K562 (cell line): ENCODE measurements around the gene NKX1-2. TPM values are rescaled to one million over a fixed set of nuclear protein-coding genes. Genes with fewer than 3 reads are reported as not detected.

ENCODE experiments used
- ATF1 ChIP-seq, 2 experiments: fragments of 450-650 bp in 1 of 2; IDR thresholded peaks; 2 replicates each; pipeline ENCODE4 v1.6.1; 2016; ENCODE audit warnings: missing compliant biosample characterization in 1 of 2, missing genetic modification characterization in 1 of 2
- CREB1 ChIP-seq, 2 experiments: sonication (generic) in 1 of 2; formaldehyde crosslinking in 1 of 2; IDR thresholded peaks; 2 replicates each; pipeline versions ENCODE4 v1.6.1 to v1.8.0; 2012 to 2022; ENCODE audit warnings: inconsistent platforms in 1 of 2, mild to moderate bottlenecking in 1 of 2, missing genetic modification reagents in 1 of 2, moderate library complexity in 1 of 2
- CTBP1 ChIP-seq: fragments of 450-650 bp; IDR thresholded peaks from 2 replicates; pipeline ENCODE4 v1.6.1; 2016; ENCODE audit warnings: borderline replicate concordance
- ELF1 ChIP-seq: fragments of 200-800 bp; sonication (Bioruptor generic); IDR thresholded peaks from 2 replicates; pipeline ENCODE4 v1.6.1; 2016; ENCODE audit warnings: missing genetic modification characterization, missing compliant biosample characterization
- HMGN3 ChIP-seq: IDR thresholded peaks from 2 replicates; pipeline ENCODE4 v1.6.1; 2011; ENCODE audit warnings: borderline replicate concordance, low read depth, mild to moderate bottlenecking, mixed read lengths, low read length; ENCODE audit not compliant: insufficient read length; ENCODE audit errors: extremely low read depth
- L3MBTL2 ChIP-seq: fragments of 450-650 bp; IDR thresholded peaks from 2 replicates; pipeline ENCODE4 v1.6.1; 2016; ENCODE audit warnings: mild to moderate bottlenecking, moderate library complexity
- MTF1 ChIP-seq: fragments of 250-450 bp; sonication (Bioruptor Pico); IDR thresholded peaks from 2 replicates; pipeline ENCODE4 v1.9.0; 2021; ENCODE audit warnings: moderate library complexity, mild to moderate bottlenecking, inconsistent platforms, borderline replicate concordance
- POLR2AphosphoS5 ChIP-seq: IDR thresholded peaks from 2 replicates; pipeline ENCODE4 v1.6.1; 2011; ENCODE audit warnings: mild to moderate bottlenecking, low read depth, low read length, moderate library complexity; ENCODE audit not compliant: control insufficient read depth, insufficient read depth
- RB1 ChIP-seq: fragments of 450-650 bp; IDR thresholded peaks from 2 replicates; pipeline ENCODE4 v1.6.1; 2017; ENCODE audit warnings: low read depth, mild to moderate bottlenecking
- RBM25 ChIP-seq: fragments of 200-400 bp; formaldehyde crosslinking; IDR thresholded peaks from 2 replicates; pipeline ENCODE4 v1.6.1; 2018; ENCODE audit warnings: low read length, low read depth, moderate library complexity; ENCODE audit not compliant: severe bottlenecking
- RBM39 ChIP-seq: fragments of 200-400 bp; formaldehyde crosslinking; optimal IDR thresholded peaks from 2 replicates; pipeline ENCODE3; 2018; ENCODE audit warnings: low read depth, low read length
- SIN3B ChIP-seq: fragments of 450-650 bp; IDR thresholded peaks from 2 replicates; pipeline ENCODE4 v1.6.1; 2017; ENCODE audit warnings: low read depth, mild to moderate bottlenecking, moderate library complexity
- SIX5 ChIP-seq, 2 experiments: IDR thresholded peaks; 2 replicates each; pipeline ENCODE4 v1.6.1; 2011; ENCODE audit warnings: low read length in 2 of 2, borderline replicate concordance in 1 of 2, low read depth in 1 of 2, mild to moderate bottlenecking in 1 of 2, moderate library complexity in 1 of 2; ENCODE audit not compliant: insufficient read depth in 1 of 2
- SPI1 ChIP-seq: IDR thresholded peaks from 2 replicates; pipeline ENCODE4 v1.6.1; 2011; ENCODE audit warnings: low read depth, low read length, control low read depth, borderline replicate concordance
- ZNF121 ChIP-seq: sonication (generic); formaldehyde crosslinking; conservative IDR thresholded peaks from 2 replicates; pipeline ENCODE4 v1.8.0; 2022; ENCODE audit warnings: missing genetic modification reagents
- ZNF143 ChIP-seq: sonication (generic); formaldehyde crosslinking; IDR thresholded peaks from 2 replicates; pipeline ENCODE4 v1.9.0; 2022; ENCODE audit warnings: mild to moderate bottlenecking, missing genetic modification reagents
- polyA plus RNA-seq, 8 experiments: library from polyadenylated mRNA; depleted of rRNA in 4 of 8; stranded (reverse) in 5 of 8; unstranded in 3 of 8; fragments of >200 nt; fragmentation: Nextera tagmentation in 2 of 8; fragmentation: Illumina TruSeq in 1 of 8; extraction: Ambion mirVana in 2 of 8; extraction: Trizol in 1 of 8; gene quantifications; 2 replicates each; pipeline versions ENCODE4 v1.2.1 to v1.2.3, GENCODE V29; 2011 to 2014; ENCODE audit warnings: inconsistent platforms in 1 of 8, missing spikeins in 1 of 8
- total RNA-seq, 7 experiments: library from RNA; depleted of rRNA in 6 of 7; stranded (reverse); fragments of >200 nt in 6 of 7; fragmentation: Illumina TruSeq in 2 of 7; extraction: Trizol in 2 of 7; gene quantifications; 2 replicates each; pipeline versions ENCODE4 v1.2.1 to v1.2.3, GENCODE V29; 2011 to 2021; ENCODE audit warnings: low replicate concordance in 1 of 7
- TF ChIP-seq, protein P1 (sequence below), 2 experiments: fragments of 250-450 bp in 1 of 2; fragments of 450-650 bp in 1 of 2; sonication (Bioruptor Pico) in 1 of 2; IDR thresholded peaks; 2 replicates each; pipeline versions ENCODE4 v1.6.1 to v1.8.0; 2016 to 2021; ENCODE audit warnings: mild to moderate bottlenecking in 2 of 2, moderate library complexity in 2 of 2, missing compliant biosample characterization in 1 of 2, missing genetic modification characterization in 1 of 2
- TF ChIP-seq, protein P2 (sequence below): fragments of 250-450 bp; sonication (Bioruptor Pico); IDR thresholded peaks from 2 replicates; pipeline ENCODE4 v1.4.0; 2020
- TF ChIP-seq, protein P3 (sequence below): fragments of 250-450 bp; sonication (Bioruptor Pico); IDR thresholded peaks from 2 replicates; pipeline ENCODE4 v1.6.1; 2021; ENCODE audit warnings: mild to moderate bottlenecking
- TF ChIP-seq, protein P4 (sequence below): fragments of 250-450 bp; sonication (Bioruptor Pico); IDR thresholded peaks from 2 replicates; pipeline ENCODE4 v1.4.0; 2020; ENCODE audit warnings: mild to moderate bottlenecking

The NKX1-2 gene
- total and polyA plus RNA-seq, 9 of the 15 experiments (the other 6 are each of a cell fraction or from before 2014, with no cell fraction given) = not detected

DNA sequence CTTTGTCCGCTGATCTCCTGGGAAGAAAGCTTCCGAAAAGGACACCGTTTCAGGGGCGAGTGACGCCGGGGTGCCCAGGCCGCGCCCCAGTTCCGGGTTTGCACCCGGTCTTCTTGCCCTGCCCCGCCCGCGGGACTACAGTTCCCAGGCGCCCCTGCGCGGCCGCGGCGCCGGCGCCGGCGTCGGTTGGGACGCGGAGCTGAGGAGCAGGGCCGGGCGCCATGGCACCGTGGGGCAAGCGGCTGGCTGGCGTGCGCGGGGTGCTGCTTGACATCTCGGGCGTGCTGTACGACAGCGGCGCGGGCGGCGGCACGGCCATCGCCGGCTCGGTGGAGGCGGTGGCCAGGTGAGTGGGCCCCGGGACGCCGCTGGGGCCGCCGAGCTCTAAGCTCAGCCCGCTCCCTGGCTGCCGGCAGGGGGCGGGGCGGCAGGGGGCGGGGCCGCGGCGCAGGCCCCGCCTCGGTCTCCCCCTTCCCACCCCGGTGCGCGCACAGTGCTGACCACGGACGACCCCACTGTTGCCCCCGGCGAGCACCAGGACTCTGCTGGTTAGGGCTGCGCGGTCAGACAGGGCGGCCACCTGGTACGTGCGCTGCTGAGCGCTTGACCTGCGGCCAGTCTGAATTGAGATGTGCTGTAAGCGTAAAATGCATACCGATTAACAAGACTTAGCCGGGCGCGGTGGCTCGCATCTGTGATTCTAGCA lies 12.0 kb upstream of the NKX1-2 start, which contains the start of gene LHPP (continued):
- TF ChIP-seq HMGN3 = peak; percentile 32
- TF ChIP-seq, protein P1, sequence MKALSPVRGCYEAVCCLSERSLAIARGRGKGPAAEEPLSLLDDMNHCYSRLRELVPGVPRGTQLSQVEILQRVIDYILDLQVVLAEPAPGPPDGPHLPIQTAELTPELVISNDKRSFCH (CRISPR knock-in tag; IDR thresholded peaks at IDR 0.05) = no peak
- TF ChIP-seq, protein P1 (tag; IDR thresholded peaks at IDR 0.05) = 0 out of 2 replicates have a peak, but pooled peaks have one; percentile 29
- TF ChIP-seq RBM25 = peak; percentile 19
- TF ChIP-seq, protein P2, sequence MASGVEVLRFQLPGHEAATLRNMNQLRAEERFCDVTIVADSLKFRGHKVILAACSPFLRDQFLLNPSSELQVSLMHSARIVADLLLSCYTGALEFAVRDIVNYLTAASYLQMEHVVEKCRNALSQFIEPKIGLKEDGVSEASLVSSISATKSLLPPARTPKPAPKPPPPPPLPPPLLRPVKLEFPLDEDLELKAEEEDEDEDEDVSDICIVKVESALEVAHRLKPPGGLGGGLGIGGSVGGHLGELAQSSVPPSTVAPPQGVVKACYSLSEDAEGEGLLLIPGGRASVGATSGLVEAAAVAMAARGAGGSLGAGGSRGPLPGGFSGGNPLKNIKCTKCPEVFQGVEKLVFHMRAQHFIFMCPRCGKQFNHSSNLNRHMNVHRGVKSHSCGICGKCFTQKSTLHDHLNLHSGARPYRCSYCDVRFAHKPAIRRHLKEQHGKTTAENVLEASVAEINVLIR (CRISPR knock-in tag) = 0 out of 2 replicates have a peak, but pooled peaks have one; percentile 15
- TF ChIP-seq, protein P3, sequence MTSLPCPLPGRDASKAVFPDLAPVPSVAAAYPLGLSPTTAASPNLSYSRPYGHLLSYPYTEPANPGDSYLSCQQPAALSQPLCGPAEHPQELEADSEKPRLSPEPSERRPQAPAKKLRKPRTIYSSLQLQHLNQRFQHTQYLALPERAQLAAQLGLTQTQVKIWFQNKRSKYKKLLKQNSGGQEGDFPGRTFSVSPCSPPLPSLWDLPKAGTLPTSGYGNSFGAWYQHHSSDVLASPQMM (CRISPR knock-in tag) = no peak
- no peak; the same call in 1 of the 2 replicates for TF ChIP-seq POLR2AphosphoS5
- peak; percentile 88 for TF ChIP-seq CREB1 (IDR thresholded peaks at IDR 0.05)
- no peak for TF ChIP-seq CREB1 (CRISPR knock-in tag; IDR thresholded peaks at IDR 0.05)
- peak; percentile 93; the same call in 1 of the 2 replicates for TF ChIP-seq MTF1
- peak; percentile 84; the same call in 1 of the 2 replicates for TF ChIP-seq RB1
- TF ChIP-seq L3MBTL2 = no peak
- TF ChIP-seq ATF1 (CRISPR knock-in tag; IDR thresholded peaks at IDR 0.05) = no peak
- TF ChIP-seq ATF1 (tag; IDR thresholded peaks at IDR 0.05) = peak; percentile 79
- TF ChIP-seq RBM39 = no peak
- no peak for TF ChIP-seq ZNF121 (CRISPR knock-in tag)
- TF ChIP-seq, protein P4, sequence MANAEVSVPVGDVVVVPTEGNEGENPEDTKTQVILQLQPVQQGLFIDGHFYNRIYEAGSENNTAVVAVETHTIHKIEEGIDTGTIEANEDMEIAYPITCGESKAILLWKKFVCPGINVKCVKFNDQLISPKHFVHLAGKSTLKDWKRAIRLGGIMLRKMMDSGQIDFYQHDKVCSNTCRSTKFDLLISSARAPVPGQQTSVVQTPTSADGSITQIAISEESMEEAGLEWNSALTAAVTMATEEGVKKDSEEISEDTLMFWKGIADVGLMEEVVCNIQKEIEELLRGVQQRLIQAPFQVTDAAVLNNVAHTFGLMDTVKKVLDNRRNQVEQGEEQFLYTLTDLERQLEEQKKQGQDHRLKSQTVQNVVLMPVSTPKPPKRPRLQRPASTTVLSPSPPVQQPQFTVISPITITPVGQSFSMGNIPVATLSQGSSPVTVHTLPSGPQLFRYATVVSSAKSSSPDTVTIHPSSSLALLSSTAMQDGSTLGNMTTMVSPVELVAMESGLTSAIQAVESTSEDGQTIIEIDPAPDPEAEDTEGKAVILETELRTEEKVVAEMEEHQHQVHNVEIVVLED (CRISPR knock-in tag) = peak; percentile 90
- peak; percentile 97 for TF ChIP-seq ELF1 (tag)
- TF ChIP-seq SIX5 (IDR thresholded peaks at IDR 0.05; ENCODE audit: borderline replicate concordance in 1 of 2, insufficient read depth in 1 of 2, low read depth in 1 of 2, low read length in 2 of 2) = peak; percentile 73
- peak; percentile 88 for TF ChIP-seq ZNF143 (CRISPR knock-in tag)
- peak; percentile 70; the same call in 1 of the 2 replicates for TF ChIP-seq SIN3B
- no peak for TF ChIP-seq SPI1
- peak; percentile 43; the same call in 1 of the 2 replicates for TF ChIP-seq CTBP1
